Measurements from ENCODE around the gene DTNA.

DNA sequence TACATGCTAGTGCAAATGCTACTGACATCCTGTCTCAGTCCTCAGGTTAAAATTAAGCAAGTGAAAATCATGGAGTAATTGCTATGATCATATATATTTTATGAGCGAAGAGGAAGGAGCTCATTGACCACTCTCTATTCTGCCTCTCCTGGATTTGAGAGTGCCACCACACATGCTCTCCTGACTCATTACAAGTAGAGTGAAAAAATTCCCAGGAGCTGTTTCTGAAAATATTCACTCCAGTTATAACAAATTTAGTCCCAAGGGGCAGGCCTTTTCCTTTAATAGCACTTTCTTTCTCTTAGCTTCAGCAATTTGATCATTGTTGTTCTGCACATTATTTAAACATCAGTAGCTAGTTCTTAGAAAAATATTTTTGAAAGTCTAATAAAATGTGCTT, 176.1 kb downstream of the DTNA start:
- TF ChIP-seq, protein P1, sequence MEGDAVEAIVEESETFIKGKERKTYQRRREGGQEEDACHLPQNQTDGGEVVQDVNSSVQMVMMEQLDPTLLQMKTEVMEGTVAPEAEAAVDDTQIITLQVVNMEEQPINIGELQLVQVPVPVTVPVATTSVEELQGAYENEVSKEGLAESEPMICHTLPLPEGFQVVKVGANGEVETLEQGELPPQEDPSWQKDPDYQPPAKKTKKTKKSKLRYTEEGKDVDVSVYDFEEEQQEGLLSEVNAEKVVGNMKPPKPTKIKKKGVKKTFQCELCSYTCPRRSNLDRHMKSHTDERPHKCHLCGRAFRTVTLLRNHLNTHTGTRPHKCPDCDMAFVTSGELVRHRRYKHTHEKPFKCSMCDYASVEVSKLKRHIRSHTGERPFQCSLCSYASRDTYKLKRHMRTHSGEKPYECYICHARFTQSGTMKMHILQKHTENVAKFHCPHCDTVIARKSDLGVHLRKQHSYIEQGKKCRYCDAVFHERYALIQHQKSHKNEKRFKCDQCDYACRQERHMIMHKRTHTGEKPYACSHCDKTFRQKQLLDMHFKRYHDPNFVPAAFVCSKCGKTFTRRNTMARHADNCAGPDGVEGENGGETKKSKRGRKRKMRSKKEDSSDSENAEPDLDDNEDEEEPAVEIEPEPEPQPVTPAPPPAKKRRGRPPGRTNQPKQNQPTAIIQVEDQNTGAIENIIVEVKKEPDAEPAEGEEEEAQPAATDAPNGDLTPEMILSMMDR (optimal IDR thresholded peaks at IDR 0.05 in 1 of 3, IDR thresholded peaks at IDR 0.05 in 1 of 3, conservative IDR thresholded peaks at IDR 0.05 in 1 of 3; ENCODE audit: extremely low read depth in 1 of 3, insufficient read depth in 2 of 3, low read length in 3 of 3) = no peak
- no peak for TF ChIP-seq EZH2 (IDR thresholded peaks at IDR 0.05; ENCODE audit: low read length)
